ENCODE results near the gene RPRD1A. TPM values are rescaled to one million over a fixed set of nuclear protein-coding genes. Genes with fewer than 3 reads are reported as not detected.

RPRD1A gene
- total RNA-seq, 1 donor from 2014 or later: 64.8 TPM

GRCh38 chr18:36045241-36045991 is 21.9 kb downstream of the RPRD1A start:
- H3K27me3 ChIP-seq (ENCODE audit: control insufficient read depth, insufficient read depth, low read length): no peaks in the 10 kb centered on the region
- TF ChIP-seq CTCF (IDR thresholded peaks at IDR 0.05; ENCODE audit: insufficient read depth, low read length, poor library complexity, severe bottlenecking): no peak
- no peak for DNase-seq (ENCODE audit: low read depth)
- no peak overlapping the region for H3K4me3 ChIP-seq (ENCODE audit: low read depth, low read length)
- no peaks in the 10 kb centered on the region for H3K36me3 ChIP-seq (ENCODE audit: control insufficient read depth, insufficient read depth, low read length)

- no peaks in the 10 kb centered on the region for H3K36me3 ChIP-seq (ENCODE audit: control insufficient read depth, insufficient read depth, low read length)
- TF ChIP-seq CTCF (IDR thresholded peaks at IDR 0.05; ENCODE audit: insufficient read depth, low read length, poor library complexity, severe bottlenecking): no peak
- H3K4me3 ChIP-seq (ENCODE audit: low read depth, low read length): no peak overlapping the region
- H3K27me3 ChIP-seq (ENCODE audit: control insufficient read depth, insufficient read depth, low read length): no peaks in the 10 kb centered on the region
- DNase-seq (ENCODE audit: low read depth): no peak
Observed at GRCh38 chr18:36043153-36043552, 24.2 kb downstream of the RPRD1A start.

GRCh38 chr18:36041146-36041545 is 26.2 kb downstream of the RPRD1A start:
- Histone ChIP-seq H3K4me3 (ENCODE audit: low read depth, low read length) (no peak overlapping the region), H3K36me3 (ENCODE audit: control insufficient read depth, insufficient read depth, low read length) (no peaks in the 10 kb centered on the region), H3K27me3 (ENCODE audit: control insufficient read depth, insufficient read depth, low read length) (no peaks in the 10 kb centered on the region)
- DNase-seq (ENCODE audit: low read depth): no peak
- TF ChIP-seq CTCF (IDR thresholded peaks at IDR 0.05; ENCODE audit: insufficient read depth, low read length, poor library complexity, severe bottlenecking): no peak

- no peak for TF ChIP-seq CTCF (IDR thresholded peaks at IDR 0.05; ENCODE audit: insufficient read depth, low read length, poor library complexity, severe bottlenecking)
Observed at GRCh38 chr18:36038102-36038663, 29.2 kb downstream of the RPRD1A start.

GRCh38 chr18:36035253-36035652 is 32.1 kb downstream of the RPRD1A start:
- H3K4me3 ChIP-seq (ENCODE audit: low read depth, low read length): no peak overlapping the region
- no peak for TF ChIP-seq CTCF (IDR thresholded peaks at IDR 0.05; ENCODE audit: insufficient read depth, low read length, poor library complexity, severe bottlenecking)
- DNase-seq (ENCODE audit: low read depth): no peak
- no peaks in the 10 kb centered on the region for H3K27me3 ChIP-seq (ENCODE audit: control insufficient read depth, insufficient read depth, low read length)
- H3K36me3 ChIP-seq (ENCODE audit: control insufficient read depth, insufficient read depth, low read length): no peaks in the 10 kb centered on the region

More at GRCh38 chr18:36038102-36038663, 29.2 kb downstream of the RPRD1A start:
- no peaks in the 10 kb centered on the region for H3K27me3 ChIP-seq (ENCODE audit: control insufficient read depth, insufficient read depth, low read length)
- no peak overlapping the region for H3K4me3 ChIP-seq (ENCODE audit: low read depth, low read length)
- no peaks in the 10 kb centered on the region for H3K36me3 ChIP-seq (ENCODE audit: control insufficient read depth, insufficient read depth, low read length)
- DNase-seq (ENCODE audit: low read depth): no peak
